Esophagus mucosa (tissue), 1 donor: Measurements from ENCODE around the gene FUOM. TPM values are rescaled to one million over a fixed set of nuclear protein-coding genes. Genes with fewer than 3 reads are reported as not detected.

Experiments used
- ATAC-seq: fragments of 200-7000 bp; cut with Tn5 transposase; one replicate; pipeline ENCODE4 v1.9.1; 2020
- total RNA-seq: library from RNA; stranded (reverse); gene quantifications from one replicate; pipeline ENCODE4 v1.2.4, GENCODE V29; 2023
- donor health status: DM: yes; HTN: yes; CAD: no.

FUOM gene
- total RNA-seq, 1 donor from 2014 or later, result 10.2 TPM

DNA sequence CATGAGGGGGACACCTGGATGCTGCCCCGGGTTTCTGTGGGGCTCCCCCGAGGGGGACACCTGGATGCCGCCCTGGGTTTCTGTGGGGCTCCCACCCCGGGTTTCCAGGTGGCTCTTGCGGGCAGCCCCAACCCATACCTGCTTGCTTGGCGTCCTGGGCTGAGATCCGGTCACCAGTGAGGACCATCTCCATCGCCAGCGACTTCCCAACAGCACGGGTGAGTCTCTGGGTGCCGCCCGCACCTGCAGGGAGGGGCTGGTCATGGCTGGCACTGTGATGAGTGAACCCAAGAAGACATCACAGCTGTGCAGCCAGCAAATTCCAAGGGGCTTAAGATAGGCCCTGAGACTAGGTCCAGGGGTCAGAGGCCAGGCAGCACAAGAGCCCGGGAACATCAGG lies 8.9 kb upstream of the FUOM start:
- no peak for ATAC-seq

DNA sequence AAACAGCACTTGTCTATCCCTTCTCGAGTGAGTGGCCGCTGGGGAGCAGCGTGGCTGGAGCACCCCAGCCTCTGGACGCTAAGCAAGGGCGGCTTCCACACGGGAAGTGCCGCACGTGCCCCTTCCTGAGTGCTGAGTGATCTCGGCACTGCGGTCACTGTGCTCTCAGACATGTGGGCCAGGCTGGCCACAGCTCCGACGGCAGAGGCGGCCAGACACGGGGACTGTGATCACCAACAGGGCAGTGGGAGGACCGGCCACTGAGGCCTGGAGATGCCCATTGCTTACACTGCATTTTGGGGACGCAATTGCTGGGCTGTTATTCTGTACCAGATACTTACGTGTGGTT lies 8.3 kb upstream of the FUOM start:
- no peak for ATAC-seq

DNA sequence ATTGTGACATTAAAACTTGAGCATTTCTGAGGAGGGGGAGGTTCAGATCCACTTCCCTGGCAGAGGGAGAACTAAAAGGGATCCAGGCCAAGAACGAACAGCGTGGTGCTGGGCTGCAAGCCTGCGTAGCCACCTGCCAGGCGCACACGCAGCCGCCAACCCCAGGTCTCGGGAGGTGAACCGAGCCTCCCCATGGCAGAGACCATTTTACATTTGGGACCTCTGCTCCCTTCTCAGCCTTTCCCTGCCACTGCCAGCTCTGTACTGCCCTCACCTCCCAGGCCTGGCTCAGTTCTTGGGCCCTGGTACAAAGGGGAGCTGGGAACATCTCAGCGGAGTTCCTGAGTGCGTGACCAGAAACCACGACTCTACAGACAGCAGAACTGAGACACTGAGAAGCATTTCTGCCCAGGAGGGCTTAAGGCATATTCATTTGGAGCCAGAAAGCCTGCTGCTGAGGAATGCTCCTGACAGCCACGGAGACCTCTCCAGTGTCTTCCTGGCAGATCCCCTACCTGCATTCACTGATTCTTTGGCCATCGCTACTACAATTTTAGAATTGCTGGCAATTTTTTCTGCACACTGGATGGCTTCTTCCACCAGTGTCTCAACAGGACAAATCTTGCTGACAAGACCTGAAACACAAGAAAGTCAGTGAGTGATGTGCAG lies 7.8 kb upstream of the FUOM start:
- ATAC-seq, result no peak

DNA sequence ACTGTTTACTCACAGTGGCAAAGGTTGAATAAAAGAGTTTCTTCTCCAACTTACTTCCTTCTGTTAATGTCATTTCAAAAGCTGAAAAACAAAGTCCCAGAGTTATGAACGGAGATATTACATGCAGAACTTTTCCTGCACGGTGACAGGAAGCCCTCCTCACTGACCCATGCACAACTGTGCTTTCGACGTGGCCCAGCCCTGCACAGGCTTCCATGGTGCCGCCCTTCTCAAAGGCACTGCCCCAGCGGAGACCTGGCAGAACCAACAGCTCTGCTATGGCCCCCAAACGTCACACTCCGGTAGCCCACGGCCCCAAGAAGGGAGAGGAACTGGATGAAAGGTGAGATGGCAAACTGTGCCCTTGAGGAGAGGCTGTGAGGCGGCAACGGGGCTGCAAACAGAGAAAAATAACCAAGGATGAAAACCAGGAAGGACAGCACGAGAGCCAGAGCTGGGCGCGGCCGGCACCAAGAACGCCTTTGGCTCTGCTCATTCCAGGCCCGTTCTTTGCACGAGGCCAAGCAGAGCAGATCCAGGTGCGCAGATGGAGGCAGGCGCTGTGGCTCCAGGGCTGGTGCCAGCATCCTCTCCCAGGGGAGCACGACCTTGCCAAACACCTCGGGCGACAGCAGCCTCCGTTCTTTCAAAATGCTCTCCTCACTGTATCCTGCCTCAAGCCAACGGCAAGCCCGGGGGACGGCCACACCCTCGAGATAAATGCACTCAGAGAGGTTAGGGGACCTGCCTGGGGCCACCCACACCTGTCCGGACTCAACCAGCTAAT lies 7.0 kb upstream of the FUOM start:
- ATAC-seq, result peak; percentile 57

DNA sequence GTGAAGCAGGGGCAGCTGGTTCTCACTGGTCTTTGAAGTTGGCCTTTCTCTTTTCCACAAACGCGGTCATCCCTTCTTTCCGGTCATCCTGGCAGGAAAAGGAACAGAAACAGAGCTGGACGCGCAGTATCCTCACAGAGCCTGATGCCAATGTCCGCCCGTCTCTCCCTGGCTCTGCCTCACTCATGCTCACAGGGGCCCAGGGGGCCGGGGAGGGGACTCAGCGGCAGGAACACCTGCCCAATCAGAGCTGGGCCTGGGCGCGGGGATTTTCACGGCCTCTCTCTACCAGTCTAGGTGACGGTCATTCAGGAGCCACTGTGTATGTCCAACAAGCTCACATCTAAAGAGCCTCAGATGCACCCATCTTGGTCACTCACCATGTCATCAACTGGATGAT lies 5.0 kb upstream of the FUOM start:
- no peak for ATAC-seq

DNA sequence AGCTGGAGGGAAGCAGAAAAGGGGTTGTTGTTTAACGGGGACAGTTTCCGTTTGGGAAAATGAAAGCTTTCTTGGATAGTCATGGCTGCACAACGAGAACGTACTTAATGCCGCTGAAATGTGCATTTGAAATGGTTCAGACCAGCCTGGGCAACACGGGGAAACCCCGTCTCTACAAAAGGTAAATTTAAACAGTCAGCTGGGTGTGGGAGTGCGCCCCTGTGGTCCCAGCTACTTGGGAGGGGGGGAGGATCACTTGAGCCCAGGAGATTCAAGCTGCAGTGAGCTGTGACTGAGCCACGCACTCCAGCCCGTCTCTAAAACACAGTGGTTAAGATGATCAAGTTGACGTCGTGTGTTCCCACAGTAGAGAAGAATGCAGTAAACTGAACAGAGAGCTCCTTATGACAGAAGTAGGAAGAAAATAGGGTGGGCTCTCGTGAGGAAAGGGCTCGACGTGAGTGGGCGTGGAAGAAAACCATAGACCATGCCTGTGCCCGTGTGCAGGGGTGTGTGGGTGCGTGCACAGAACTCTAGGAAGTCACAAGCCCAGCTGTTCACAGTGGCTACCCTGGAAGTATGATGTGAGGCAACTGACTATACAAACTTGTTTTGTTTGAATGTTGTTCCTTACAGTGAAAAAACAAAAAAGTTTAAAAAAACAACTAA lies 4.1 kb upstream of the FUOM start:
- no peak for ATAC-seq

DNA sequence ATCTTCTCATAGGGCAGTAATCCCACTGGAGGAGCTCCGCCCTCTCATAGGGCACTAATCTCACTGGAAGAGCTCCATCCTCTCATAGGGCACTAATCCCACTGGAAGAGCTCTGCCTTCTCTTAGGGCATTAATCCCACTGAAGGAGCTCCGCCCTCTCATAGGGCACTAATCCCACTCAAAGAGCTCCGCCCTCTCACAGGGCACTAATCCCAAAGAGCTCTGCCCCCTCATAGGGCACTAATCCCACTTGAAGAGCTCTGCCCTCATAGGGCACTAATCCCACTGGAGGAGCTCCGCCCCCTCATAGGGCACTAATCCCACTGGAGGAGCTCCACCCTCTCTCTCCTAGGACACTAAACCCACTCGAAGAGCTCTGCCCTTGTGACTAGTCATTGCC lies 3.4 kb upstream of the FUOM start:
- no peak for ATAC-seq

DNA sequence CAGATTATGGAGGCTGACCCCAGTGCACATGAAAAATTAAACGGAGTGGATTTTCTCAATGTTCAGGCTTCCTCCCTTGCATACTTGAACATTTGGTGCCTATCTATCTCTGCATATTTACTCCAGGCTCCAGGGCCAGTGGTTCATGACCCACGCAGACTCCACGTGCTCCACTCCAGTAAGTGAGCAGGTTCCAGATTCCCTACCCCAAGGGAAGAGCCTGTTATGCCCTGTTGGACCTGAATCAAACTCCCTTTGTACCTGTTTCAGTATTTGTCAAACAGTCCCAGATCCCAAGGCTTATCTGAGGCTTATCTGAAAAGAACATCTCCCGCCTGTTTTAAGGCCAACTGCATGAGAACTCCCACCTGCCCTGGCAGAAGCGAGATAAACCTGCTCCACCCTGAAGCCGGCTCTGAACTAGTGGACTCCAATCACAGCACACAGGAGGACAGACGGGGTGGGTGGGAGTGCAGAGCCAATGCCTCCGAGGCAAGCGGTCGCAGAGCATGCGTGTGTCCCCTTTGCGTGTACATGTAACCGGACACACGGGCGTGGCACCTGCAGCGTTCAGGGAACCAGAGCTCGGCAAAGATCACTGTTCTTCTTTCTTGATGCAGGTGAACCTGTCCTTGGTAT lies 2.3 kb upstream of the FUOM start:
- no peak for ATAC-seq

DNA sequence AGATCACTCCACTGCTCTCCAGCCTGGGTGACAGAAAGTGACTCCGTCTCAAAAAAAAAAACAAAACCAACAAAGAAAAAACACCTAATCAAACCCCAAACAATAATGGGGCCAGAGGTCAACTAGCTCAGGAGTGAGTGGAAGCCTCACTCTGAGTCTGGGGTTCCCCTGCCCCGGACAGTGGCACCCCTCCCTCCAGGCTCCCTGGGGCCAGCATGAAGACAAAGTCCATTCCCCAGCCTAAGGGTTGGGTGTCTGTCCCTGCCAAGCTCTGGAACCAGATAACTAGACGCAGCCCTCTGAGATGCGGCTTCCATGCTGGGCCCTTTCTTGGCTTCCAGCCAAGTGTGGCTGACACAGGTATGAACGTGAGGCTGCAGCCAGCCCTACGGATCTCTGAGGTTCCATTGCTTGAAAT lies 1.7 kb upstream of the FUOM start:
- no peak for ATAC-seq

DNA sequence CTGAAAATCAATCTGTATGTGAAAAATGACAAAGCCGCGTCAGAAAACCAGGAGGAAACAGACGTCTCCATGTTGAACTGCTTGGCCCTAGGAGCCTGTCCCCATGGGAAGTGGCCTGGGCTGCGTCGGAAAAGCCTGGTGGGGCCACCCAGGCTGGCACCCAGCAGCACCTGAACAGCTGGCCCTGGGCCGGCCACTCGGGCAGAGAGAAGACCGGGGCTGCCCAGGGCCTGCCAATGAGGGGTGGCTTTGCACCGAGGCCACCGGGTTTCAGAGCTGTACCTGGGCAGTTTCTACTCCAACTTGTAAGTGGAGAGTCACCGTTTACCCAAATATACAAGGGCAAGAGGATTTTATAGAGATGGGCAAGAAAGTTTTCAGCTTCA lies 1.1 kb upstream of the FUOM start:
- ATAC-seq, result no peak

DNA sequence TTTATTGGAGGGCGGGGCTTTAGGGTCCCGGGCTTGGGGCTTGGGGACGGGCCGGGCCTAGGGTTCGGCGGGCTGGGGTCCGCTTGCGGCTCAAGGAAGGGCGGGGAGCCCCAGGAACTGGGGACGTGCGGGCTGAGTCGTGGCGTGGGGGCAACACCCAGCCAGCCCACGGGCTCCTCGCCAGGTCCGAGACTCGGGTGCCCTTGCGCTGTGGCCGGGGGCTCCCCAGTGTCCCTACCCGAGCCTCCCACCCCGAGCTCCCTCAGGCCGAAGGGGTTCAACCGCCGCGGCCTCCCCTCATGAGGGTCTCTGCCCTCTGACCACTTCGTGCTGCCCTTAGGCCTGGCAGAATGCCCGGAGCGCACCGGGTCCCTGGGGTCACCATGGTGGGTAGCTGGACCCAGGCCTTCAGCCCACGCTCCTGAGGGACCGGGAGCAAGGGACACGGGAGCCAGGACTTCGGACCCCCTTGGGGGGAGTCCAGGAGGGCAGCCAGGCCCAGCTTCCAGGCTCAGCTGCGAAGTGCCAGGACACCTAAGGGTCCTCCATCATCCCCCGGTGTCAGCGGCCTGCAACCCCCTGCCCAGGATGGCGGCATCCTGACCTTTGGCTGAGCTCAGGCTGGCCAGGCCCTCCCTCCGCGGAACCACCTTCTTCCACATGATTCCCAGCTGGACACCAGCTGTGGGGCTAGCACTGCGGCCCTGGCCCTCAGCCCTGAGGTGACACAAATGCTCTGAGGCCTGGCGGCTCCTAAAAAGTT lies 524 bp upstream of the FUOM start:
- ATAC-seq, result peak; percentile 1

DNA sequence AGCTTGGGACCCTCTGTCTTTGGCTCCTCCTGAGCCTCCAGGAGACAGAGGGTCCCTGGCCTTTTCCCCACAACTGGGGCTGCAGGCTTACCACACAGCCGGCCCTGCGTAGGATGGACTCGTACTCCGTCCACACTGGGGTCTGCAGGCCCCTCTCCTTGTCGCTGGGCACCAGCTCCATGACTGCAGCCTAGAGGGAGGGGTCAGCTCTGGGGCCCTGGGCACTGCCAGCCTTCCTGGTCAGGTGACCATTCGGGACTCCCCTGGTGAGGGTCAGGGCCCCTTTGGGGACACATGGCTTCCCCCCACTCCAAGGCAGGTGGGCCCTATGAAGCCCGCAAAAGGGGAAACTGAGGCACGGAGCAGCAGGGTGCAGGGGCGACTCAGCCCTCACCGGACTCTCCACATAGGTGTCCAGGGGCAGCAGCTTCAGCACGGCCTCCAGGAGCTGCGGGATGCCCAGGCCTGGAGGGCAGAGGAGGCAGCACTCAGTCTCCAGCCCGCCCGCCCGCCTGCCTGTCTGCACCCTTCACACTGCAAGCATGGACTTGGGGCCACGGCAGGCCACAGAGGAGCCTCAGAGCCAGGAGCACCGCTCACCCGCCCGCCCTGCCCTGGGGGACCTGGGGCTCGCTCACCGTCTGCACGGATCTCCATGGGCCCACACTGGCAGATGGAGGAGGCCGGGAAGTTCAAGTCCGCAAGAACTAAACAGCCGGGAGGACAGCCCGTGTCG lies 1.1 kb downstream of the FUOM start:
- peak; percentile 17 for ATAC-seq

DNA sequence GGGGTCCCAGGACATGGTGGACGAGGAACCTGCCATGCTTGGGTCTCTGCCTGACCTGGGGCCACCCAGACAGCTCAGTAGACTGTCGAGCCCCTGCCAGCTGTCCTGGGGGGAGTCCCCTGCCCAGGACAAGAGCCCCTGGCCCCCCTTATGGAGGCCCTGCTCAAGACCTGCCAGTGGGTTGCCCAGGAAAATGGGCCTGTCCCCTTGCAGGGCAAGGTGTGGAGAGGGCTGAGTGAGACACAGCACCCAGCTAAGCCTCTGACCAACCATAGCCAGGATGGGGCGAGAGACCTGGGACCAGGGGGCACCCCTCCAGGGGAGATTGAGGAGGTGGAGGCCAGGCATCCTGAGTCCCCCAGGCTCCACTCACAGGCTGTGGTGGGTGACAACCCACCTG lies 1.8 kb downstream of the FUOM start:
- ATAC-seq, result no peak

DNA sequence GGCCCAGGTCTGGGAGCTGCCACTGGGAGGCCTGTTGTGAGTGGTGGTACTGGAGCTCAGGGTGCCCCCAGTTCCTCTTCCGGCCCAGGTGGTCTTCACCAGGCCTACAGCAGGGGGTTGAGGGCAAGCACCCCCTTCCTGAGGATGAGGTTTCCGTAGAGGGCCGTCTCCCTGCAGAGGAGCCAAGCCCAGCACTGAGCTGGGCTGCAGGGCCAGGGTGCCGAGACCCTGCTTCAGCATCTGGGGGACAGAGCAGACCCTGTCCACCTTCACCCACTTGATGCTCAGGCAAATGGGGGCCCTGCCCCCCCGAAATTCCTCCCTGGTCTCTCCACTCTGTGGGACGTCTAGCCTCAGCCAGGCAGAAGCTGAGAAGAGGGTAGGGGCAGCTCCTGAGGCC lies 2.6 kb downstream of the FUOM start:
- no peak for ATAC-seq

DNA sequence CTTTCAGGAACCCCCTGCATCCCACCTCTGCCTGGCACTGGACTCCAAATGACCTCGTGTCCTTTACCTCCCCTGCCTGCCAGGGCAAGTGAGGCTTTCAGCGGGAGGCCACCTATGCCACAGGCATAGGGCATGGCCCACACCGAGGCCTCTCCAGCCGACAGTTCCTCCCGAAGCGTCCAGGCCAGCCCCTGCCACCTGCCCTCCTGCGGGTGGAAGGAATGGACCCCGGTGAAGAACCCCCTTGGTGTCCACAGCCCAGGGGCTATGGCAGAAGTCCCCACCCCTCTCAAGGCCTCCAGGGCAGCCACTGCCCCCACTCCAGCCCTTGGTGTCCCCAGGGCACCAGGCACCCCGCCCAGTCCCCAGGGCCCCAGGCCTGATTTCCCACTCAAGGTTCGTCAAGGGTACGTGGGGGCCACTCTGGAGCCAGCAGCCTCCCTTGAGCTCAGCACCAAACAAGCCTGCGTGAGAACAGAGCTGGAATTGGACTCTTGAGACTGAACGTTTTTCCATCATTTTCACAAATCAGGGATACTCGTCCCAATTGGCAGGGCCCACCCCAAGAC lies 3.1 kb downstream of the FUOM start:
- ATAC-seq, result no peak

DNA sequence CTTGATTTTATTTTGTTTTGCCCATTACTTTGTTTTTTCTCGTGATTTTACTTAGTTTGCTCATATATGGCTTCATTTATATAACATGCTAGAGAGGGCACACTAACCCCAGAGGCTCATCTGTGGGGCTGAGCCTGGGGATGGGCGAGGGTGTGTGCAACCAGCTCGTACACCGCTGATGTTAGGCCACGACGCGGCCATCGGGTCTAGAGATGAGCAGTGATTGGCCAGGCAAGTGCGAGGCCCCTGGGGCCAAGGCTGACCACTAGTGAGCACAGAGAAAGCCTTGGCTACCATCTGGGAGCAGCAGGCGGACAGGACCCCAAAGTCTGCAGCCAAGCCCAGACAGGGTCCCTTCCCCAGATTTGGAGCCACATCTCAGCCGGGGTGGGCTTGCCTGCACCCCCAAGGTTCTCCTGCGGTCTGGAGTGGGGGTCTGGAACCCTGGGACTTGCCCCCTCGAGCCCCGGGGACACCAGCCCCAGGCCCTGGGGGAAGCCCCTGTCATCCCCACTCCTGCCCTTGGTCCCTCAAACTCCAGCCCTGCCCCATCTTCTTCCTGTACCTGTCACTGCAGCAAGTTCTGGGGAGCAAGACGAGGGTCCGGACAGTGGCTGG lies 3.7 kb downstream of the FUOM start:
- ATAC-seq, result no peak

DNA sequence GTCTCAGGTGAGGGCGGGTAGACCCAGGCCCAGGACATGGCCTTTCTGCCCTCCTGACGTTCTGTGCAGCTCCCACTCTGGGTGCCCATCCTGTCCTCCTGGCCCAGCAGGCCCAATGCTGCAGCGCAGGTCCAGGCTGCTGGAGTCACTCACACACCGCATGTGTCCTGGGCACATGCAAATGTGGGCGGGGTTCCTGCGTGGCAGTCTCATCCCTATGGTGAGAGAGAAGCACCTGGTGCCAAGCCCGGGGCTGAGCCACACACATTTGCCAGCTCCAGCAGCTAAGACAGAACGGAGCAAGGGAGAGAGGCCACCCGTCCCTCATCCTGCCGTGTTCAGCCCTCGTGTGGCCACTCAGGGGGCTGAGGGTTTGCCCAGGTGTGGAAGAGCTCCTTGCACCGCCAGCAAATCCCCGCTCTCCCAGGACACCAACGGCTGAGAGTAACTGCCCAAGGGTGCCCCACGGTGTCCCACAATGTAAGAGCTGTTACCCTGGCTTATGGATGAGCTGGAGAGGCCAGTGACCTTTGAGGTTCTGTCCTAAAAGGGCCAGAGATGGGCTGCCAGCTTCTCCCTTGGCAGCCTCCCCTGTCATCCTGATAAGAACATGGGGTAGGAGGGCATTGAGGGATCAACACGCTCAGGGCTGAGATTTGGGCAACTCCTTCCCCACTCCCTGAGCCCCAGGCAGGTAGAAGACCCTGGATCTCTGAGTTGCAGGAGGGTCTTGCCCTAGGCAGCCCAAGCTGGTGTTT lies 4.4 kb downstream of the FUOM start:
- ATAC-seq, result peak; percentile 42

DNA sequence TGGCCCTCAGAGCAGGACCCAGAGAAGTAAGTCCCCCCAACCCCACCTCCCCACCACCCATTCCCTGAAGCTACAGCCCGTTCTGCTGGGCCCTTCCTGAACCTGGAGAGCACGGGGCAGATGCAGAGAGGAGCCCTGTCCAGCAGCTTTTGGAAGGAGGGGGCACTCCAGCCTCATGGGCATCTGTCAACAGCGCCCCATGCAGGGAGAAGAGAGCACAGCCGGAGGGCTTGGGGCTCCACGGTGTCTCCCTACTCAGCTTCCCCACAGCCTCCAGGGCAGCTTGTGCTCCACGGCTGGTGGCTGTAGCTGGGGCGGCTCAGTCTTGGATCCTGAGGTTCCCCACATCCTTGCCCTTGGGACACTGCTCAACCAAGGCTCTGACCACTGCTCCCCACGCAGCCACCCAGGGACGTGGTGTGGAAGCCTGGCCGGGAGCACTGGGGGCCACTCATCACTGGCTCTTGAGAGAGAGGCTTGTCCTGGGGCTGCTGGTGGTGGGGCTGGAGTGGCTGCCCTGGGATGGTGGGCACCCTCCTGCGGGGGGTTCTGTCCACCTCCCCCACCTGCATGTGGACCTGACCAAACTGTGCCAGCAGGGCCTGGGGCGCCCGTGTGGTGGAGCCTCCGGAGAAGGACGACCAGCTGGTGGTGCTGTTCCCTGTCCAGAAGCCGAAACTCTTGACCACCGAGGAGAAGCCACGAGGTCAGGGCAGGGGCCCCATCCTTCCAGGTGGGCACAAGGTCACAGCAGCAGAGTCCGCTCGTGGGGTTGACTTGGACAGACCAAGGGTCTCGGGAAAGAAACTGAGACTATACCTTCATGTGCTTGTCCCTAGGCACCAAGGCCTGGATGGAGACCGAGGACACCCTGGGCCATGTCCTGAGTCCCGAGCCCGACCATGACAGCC lies 6.2 kb downstream of the FUOM start:
- no peak for ATAC-seq

DNA sequence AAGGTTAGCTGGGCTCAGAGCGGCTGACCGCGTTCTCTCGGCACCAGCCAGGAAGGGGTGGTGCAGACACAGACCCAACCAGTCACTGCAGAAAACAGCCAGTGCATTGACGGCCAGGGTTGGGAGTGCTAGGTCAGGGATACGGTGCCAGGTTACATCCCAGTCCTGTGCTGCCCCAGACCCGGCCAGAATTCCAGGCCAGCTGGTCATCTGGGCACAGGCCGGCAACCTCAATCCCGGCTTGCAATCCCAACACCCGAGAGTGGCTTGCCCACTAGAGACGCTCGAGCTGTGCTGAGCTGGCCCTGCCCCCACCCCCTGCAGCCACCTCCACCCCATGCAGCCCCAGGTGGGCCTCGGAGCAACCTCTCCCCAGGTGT lies 6.9 kb downstream of the FUOM start:
- no peak for ATAC-seq
